GM12864 (cell line): Measurements from ENCODE around the gene ATL1.

ENCODE experiments used
- DNase-seq: peaks from one replicate; pipeline ENCODE4 v3.0.0-alpha.2; 2011; ENCODE audit warnings: low read depth
- H3K4me3 ChIP-seq: 2 replicates; pipeline ENCODE4 v1.5.1; 2011; ENCODE audit warnings: mild to moderate bottlenecking, low read depth, low read length, control low read depth
- TF ChIP-seq, protein P1 (sequence below): IDR thresholded peaks from 2 replicates; pipeline ENCODE4 v1.5.1; 2011; ENCODE audit warnings: low read depth, mild to moderate bottlenecking, moderate library complexity, low read length, control low read depth, inconsistent platforms; ENCODE audit errors: missing control alignments

The ATL1 gene

DNA sequence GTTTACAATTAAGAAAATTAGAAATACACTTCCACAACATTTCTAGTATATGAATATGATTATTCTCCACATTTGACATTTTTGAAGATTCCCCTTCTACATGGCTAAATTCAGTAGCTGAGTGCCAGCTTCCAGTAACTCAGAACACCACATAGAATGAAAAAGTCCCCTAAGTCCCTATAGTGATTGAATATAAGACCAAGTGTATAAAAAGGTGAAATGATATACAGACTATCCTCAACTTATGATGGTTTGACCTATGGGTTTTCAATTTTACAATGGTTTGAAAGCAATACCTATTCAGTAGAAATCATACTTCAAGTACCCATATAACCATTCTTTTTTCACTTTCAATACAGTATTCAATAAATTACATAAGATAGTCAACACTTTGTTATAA is 15.8 kb downstream of the ATL1 start:
- H3K4me3 ChIP-seq: no peak overlapping the region
- TF ChIP-seq, protein P1, sequence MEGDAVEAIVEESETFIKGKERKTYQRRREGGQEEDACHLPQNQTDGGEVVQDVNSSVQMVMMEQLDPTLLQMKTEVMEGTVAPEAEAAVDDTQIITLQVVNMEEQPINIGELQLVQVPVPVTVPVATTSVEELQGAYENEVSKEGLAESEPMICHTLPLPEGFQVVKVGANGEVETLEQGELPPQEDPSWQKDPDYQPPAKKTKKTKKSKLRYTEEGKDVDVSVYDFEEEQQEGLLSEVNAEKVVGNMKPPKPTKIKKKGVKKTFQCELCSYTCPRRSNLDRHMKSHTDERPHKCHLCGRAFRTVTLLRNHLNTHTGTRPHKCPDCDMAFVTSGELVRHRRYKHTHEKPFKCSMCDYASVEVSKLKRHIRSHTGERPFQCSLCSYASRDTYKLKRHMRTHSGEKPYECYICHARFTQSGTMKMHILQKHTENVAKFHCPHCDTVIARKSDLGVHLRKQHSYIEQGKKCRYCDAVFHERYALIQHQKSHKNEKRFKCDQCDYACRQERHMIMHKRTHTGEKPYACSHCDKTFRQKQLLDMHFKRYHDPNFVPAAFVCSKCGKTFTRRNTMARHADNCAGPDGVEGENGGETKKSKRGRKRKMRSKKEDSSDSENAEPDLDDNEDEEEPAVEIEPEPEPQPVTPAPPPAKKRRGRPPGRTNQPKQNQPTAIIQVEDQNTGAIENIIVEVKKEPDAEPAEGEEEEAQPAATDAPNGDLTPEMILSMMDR: no peak
- DNase-seq: no peak

DNA sequence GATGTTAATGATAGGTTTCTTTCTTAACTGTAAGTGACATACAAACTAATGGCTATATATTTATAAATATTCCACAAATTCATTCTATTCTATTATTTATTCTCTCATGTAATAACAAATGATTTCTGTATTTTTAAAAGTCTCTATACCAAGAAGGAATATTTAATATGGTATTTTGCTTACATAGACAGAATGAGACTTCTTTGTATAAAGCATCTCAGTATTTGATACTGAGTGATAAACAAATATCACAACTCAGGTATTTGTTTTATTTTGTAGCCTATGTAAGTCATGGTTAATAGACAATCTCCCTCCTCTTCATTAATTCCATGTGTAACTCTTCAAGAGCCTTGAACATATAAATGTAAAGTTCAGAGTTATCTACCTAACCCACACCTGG is 18.0 kb downstream of the ATL1 start:
- no peak overlapping the region for H3K4me3 ChIP-seq
- TF ChIP-seq, protein P1: no peak
- no peak for DNase-seq

DNA sequence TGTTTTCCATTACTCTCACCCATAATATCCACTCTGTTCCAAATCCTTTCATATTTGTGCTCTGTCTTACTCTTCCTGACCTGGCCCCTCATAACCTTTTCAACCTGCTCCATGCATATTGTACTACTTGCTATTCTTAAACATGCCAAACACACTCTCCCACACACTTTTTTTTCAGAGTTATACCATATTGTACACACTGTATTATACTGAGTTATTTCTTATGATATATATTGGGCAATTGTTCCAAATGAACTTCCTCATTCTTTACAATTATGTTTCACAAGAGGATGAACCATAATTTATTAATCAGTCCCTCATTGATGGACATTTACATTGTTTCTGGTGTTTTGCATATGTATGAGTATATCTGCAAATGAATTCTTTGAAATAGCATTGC is 18.5 kb downstream of the ATL1 start:
- H3K4me3 ChIP-seq: no peak overlapping the region

DNA sequence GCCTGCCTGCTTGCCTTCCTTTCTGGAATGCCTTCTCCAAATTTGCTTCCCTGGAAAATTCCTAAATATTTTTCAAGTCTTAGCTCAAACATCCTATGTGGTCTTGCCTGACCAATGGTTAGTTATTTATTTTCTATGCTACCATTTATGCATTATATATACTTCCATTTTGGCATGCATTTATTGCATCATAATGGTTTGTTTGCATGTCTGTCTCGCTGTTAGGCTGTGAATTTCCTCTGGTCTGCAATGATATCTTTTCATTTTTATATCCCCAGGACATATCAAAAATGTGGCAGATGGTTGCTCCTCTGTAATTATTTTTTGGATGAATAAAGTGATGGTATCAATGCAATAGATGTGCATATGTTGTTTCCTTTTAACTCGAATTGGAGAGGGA is 30.5 kb downstream of the ATL1 start:
- no peak overlapping the region for H3K4me3 ChIP-seq
- TF ChIP-seq, protein P1: no peak
- DNase-seq: no peak

More for the DNA sequence above, 18.5 kb downstream of the ATL1 start:
- TF ChIP-seq, protein P1: no peak
- no peak for DNase-seq

DNA sequence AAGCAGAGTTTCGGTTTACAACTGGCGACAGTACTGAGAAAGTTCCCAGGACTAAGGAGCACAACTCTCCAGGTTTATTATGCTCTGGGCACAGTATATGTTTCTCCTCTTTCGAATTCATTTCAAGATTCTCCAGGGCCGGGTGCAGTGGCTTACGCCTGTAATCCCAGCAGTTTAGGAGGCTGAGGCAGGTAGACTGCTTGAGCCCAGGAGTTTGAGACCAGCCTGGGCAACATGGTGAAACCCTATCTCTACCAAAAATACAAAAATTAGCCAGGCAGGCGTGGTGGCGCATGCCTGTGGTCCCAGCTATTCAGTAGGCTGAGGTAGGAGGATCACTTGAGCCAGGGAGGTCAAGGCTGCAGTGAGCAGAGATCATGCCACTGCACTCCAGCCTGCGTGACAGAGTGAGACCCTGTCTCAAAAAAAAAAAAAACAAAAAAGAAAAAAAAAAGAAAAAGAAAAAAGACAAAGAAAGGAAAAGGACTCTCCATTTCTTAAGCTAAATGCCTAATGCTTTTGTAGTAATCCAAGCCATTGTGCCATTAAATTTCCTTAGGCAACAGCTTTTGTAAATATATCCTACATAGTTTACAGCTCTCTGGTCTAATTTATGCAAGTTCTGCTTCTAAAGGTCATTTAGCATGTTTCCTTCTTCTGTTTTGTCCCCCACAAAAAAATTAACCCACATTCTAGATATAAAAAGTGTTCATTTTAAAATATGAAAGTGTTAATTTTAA is 34.8 kb downstream of the ATL1 start:
- TF ChIP-seq, protein P1: no peak
- H3K4me3 ChIP-seq: no peak overlapping the region
- DNase-seq: no peak

DNA sequence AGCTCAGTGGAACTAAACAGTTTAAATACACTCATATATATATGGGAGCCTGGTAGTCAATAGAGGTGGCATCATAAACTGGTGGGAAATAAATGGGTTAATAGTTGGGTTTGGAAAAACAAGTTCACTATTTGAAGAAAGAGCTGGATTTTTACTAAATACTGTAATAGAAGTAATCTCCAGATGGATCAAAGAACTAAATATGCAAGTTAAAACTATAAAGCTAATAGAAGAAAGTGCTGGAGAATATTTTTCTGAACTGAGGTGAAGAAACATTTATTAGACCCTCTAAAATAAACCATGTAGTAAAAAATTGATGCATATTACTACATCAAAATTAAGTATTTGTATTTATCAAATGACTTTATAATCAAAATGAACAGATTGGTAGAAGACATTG is 38.8 kb downstream of the ATL1 start:
- DNase-seq: no peak
- H3K4me3 ChIP-seq: no peak overlapping the region
- TF ChIP-seq, protein P1: no peak
